ENCODE measurements around the gene PKD2. TPM values are rescaled to one million over a fixed set of nuclear protein-coding genes. Genes with fewer than 3 reads are reported as not detected.
A peak's percentile ranks its signal among the peaks of the same experiment; 100 is the strongest.

PKD2 gene
- total RNA-seq, 4 donors from 2014 or later, result 30.9 to 50.0 (median 40.7) TPM

GRCh38 chr4:87974856-87975462 lies 32.5 kb upstream of the PKD2 start:
- intact Hi-C loops (cut with DNase I), result loop anchor here (5.0 kb wide), 1 partner anchor 123 kb away; no protein-coding TSS in a partner anchor
- Histone ChIP-seq H3K27ac (peak overlapping the region in 2 of 3 donors; percentile 31 to 68), H3K27me3 (no peaks in the 10 kb centered on the region), H3K4me1 (peaks cover 5 to 6% of the 10 kb centered on the region in 2 donors), H3K9me3 (no peaks in the 10 kb centered on the region), H3K4me3 (replicated peaks in 1 of 3) (no peak overlapping the region), H3K36me3 (no peaks in the 10 kb centered on the region)
- 35 to 43% methylated on average over 6 of the region's 6 CpGs for WGBS, 2 donors
- DNase-seq, result peak; percentile 89 to 94
- TF ChIP-seq CTCF (IDR thresholded peaks at IDR 0.05), result no peak
- no peak for TF ChIP-seq POLR2A (IDR thresholded peaks at IDR 0.05)

GRCh38 chr4:87975466-87975865 lies 32.0 kb upstream of the PKD2 start, which contains the start of gene SPP1:
TSS of gene SPP1 (plus strand) at chr4:87975714. CDS start at chr4:87976896, 1,182 bp downstream.
- TF ChIP-seq POLR2A (IDR thresholded peaks at IDR 0.05), result no peak
- no peak for TF ChIP-seq CTCF (IDR thresholded peaks at IDR 0.05)
- intact Hi-C loops (cut with DNase I), result no loop called here
- Histone ChIP-seq H3K36me3 (no peaks in the 10 kb centered on the region), H3K9me3 (no peaks in the 10 kb centered on the region), H3K27ac (peak within 1 kb of the TSS in 2 of 3 donors; percentile 31 to 68), H3K4me1 (peaks cover 5 to 6% of the 10 kb centered on the region in 2 donors), H3K27me3 (no peaks in the 10 kb centered on the region), H3K4me3 (replicated peaks in 1 of 3) (no peak within 1 kb of the TSS)
- DNase-seq, result no peak
- WGBS, 2 donors, result 59 to 66% methylated on average over 8 of the region's 8 CpGs

- DNase-seq, result no peak
- Histone ChIP-seq H3K4me1 (peaks cover 5 to 6% of the 10 kb centered on the region in 2 donors), H3K27ac (no peak overlapping the region), H3K9me3 (no peaks in the 10 kb centered on the region), H3K27me3 (no peaks in the 10 kb centered on the region), H3K4me3 (replicated peaks in 1 of 3) (no peak overlapping the region), H3K36me3 (no peaks in the 10 kb centered on the region)
- TF ChIP-seq POLR2A (IDR thresholded peaks at IDR 0.05) (no peak), CTCF (IDR thresholded peaks at IDR 0.05) (no peak)
- WGBS, 2 donors, result 91 to 92% methylated on average over 5 of the region's 5 CpGs
- intact Hi-C loops (cut with DNase I), result no loop called here
These were observed 29.7 kb upstream of the PKD2 start for GRCh38 chr4:87977521-87978278.

- DNase-seq, result no peak
- Histone ChIP-seq H3K27me3 (no peaks in the 10 kb centered on the region), H3K27ac (no peak overlapping the region), H3K4me3 (replicated peaks in 1 of 3) (no peak overlapping the region), H3K4me1 (peaks cover 5 to 6% of the 10 kb centered on the region in 2 donors), H3K9me3 (no peaks in the 10 kb centered on the region), H3K36me3 (no peaks in the 10 kb centered on the region)
- TF ChIP-seq CTCF (IDR thresholded peaks at IDR 0.05), result no peak
- no peak for TF ChIP-seq POLR2A (IDR thresholded peaks at IDR 0.05)
- 96 to 100% methylated on average over 1 of the region's 1 CpG for WGBS, 2 donors
- intact Hi-C loops (cut with DNase I), result no loop called here
These were observed 28.8 kb upstream of the PKD2 start for GRCh38 chr4:87978681-87979080.

- H3K4me3 ChIP-seq (replicated peaks in 1 of 3), result no peak overlapping the region
- H3K4me1 ChIP-seq, result peaks cover 5 to 6% of the 10 kb centered on the region in 2 donors
- 89 to 98% methylated on average over 1 of the region's 1 CpG for WGBS, 2 donors
- no peaks in the 10 kb centered on the region for H3K36me3 ChIP-seq
- DNase-seq, result no peak
- H3K9me3 ChIP-seq, result no peaks in the 10 kb centered on the region
- intact Hi-C loops (cut with DNase I), result no loop called here
- TF ChIP-seq POLR2A (IDR thresholded peaks at IDR 0.05), result no peak
- no peak for TF ChIP-seq CTCF (IDR thresholded peaks at IDR 0.05)
- no peak overlapping the region for H3K27ac ChIP-seq
- no peaks in the 10 kb centered on the region for H3K27me3 ChIP-seq
These were observed 27.6 kb upstream of the PKD2 start for GRCh38 chr4:87979810-87980209.
